ENCODE results near the gene RAB27B.

Gene RAB27B

GRCh38 chr18:54871231-54871630 lies 43.0 kb downstream of the RAB27B start:
- no peak for DNase-seq

- no peak for DNase-seq
These were observed 44.4 kb downstream of the RAB27B start for GRCh38 chr18:54872681-54873080.

- no peak for DNase-seq
These were observed 45.6 kb downstream of the RAB27B start for GRCh38 chr18:54873884-54874255.

DNA sequence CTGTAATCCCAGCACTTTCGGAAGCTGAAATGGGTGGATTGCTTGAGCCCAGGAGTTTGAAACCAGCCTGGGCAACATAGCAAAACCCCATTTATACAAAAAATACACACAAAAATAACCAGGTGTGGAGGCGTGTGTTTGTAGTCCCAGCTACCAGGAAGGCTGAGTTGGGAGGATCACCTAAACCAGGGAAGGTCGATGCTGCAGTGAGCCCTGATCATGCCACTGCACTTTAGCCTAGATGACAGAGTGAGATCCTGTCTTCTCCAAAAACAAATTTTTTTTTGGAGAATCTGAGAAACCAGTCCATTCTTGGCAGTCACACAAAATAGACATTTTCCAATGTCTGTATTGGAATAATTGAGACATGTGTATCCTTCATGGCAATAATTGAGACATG lies 46.8 kb downstream of the RAB27B start:
- no peak for DNase-seq

GRCh38 chr18:54877076-54877475 lies 48.8 kb downstream of the RAB27B start:
- peak; percentile 31 for DNase-seq

GRCh38 chr18:54878159-54878622 lies 49.9 kb downstream of the RAB27B start:
- DNase-seq, result no peak

- no peak for DNase-seq
These were observed 50.5 kb downstream of the RAB27B start for GRCh38 chr18:54878659-54879358.

GRCh38 chr18:54879691-54880090 lies 51.4 kb downstream of the RAB27B start:
- DNase-seq, result no peak

DNA sequence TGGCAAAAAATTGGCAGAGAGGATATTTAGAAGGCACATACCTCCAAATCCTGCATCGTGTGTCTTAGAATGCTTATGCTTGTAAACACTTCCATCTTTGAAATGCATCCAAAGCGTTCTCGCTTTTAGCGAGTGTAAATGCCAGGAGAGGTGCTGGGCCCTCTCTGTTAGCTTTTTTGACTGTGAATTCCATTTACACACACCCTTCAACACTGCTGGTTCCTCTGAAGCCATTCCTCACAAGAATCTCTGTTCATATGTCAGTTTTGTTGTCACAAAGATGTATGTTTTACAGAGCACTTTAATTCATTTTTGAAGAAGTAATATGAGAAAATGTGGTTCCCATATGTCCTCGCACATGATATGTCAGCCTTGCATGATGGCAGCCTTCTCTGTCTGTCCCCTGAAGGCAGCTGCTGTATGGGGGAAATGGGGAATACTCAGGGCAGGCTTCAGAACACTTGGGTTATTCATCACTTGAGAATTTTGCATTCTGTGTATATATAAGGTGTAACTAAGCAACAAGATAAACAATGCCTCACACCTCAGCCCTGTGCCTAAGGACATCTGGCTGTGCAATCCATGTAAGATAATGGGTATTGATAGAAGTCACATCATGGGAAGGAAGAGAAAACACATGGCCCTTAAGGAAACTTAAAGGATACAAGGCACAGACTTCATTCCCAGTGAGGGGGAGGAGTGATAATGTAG lies 52.3 kb downstream of the RAB27B start:
- DNase-seq, result peak; percentile 37

DNA sequence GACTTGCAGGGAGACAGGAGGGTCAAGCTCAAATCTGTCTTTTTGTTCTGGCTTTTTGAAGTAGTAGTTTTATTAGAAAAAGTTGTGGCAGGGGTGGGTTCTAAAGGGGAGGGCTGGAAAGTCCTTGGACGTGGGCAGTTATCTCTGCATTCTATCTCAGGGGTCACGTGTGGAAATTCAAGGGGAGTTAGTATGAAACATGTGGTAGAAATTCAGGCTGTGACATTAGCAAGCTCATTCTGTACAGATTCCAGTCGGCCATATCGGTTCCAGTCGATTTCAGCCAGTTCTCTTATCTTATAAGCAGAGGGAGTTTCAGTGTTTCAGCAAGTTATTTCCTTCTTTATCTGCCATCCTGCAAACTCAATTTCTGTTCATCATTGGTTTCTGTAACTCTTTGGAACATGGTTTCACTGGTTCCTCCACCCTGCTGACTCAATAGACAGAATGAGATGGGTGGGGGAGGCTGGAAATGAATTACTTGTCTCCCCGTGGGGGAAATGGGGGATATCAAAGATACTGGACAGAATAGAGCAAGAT lies 53.0 kb downstream of the RAB27B start:
- DNase-seq, result no peak

GRCh38 chr18:54882318-54882717 lies 54.0 kb downstream of the RAB27B start:
- no peak for DNase-seq

DNA sequence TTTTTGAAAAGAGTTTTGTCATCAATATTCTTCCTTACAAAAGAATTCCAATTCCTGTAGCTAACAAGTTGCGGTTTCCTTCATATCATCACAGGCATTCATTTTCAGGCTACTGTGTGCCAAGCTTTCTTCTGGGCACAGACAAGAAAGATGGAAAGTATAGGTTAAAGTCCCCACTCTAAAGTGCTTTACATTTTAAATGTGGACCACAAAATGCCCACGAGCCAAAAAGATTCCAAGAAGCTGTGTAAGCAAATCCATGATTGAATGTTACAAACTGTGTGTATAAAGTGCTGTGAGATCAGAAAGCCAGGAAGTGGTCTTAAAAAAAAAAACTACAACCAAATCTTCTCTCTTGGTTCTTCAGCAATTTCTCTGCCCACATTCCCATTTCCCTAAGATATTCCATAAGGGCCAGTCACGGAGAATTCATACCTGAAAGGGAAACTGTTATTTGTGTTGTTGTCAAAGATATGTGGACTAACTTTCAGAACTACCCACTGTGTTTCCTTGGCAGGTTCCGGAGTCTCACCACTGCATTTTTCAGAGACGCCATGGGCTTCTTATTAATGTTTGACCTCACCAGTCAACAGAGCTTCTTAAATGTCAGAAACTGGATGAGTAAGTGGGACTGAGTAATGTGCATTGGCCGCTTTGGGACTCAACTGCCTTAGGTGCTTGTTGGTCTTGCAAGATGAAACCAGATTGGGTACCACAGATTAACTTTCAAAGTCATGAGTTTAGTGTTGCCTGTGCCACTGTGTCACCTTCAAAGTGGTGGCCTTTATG lies 55.7 kb downstream of the RAB27B start:
- DNase-seq, result no peak

GRCh38 chr18:54888378-54888777 lies 60.1 kb downstream of the RAB27B start:
- DNase-seq, result no peak

DNA sequence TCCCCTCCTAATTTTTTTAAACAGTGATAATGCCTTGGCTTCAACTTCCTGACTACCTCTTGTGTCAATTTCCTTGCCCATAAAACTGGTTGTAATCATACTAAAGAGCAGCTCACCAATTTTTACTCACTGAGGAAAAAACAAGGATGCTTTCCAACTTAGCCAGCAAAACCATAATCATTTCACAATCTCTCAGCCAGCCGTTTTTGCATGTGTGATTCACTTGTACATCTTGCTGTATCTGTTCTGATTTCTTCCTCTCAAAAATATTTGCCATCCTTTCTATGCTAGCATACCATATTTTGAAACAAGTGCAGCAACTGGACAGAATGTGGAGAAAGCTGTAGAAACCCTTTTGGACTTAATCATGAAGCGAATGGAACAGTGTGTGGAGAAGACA lies 60.7 kb downstream of the RAB27B start:
- no peak for DNase-seq

- DNase-seq, result no peak
These were observed 71.2 kb downstream of the RAB27B start for GRCh38 chr18:54899500-54899899.

DNA sequence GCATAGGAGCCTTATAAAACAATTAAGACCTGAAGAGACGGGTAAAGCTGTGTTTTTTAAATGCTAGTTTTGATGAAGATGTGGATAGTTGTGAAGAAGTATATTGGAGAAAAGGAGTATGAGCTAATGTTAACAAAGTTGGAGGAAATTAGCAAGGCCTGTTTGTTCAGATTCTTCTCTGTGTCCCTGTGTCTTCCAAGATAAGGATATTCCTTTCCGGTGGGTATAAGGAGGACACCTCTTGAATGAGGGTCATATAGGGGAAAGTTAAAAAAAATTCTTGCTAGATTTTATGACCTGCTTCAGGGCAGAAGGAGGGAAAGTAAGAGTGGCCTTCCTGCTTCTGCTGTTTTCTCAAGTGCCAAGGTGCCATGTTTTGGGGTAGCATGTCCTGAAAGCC lies 72.0 kb downstream of the RAB27B start:
- no peak for DNase-seq

DNA sequence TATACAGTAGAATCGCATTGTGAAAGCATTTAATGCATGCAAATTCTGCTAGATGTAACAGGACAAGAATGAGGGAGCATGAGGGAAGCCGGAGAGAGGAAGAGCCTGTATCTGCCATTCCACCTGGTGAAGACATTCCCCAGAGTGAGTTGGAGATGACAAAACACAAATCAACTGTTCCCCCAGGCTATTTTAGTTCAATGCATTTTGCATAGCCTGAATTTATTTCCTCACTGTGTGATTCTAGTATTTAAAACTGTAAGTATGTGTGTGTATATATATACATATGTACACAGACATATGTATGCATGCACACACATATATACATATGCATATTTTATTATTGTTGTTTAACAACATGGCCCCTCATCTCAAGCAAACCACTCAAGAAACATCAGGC lies 76.3 kb downstream of the RAB27B start:
- no peak for DNase-seq

DNA sequence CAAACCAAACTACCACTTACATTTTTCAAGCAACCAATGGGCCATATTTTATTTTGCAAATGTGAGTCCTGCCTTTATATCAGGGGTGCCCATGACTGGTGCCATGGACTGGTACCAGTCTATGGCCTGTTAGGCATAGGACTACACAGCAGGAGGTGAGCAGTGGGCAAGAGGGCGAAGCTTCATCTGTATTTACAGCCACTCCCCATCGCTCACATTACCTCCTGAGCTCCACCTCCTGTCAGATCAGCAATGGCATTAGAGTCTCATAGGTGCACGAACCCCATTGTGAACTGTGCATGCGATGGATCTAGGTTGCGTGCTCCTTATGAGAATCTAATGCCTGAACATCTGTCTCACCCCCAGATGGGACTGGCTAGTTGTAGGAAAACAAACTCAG lies 77.4 kb downstream of the RAB27B start:
- DNase-seq, result no peak

DNA sequence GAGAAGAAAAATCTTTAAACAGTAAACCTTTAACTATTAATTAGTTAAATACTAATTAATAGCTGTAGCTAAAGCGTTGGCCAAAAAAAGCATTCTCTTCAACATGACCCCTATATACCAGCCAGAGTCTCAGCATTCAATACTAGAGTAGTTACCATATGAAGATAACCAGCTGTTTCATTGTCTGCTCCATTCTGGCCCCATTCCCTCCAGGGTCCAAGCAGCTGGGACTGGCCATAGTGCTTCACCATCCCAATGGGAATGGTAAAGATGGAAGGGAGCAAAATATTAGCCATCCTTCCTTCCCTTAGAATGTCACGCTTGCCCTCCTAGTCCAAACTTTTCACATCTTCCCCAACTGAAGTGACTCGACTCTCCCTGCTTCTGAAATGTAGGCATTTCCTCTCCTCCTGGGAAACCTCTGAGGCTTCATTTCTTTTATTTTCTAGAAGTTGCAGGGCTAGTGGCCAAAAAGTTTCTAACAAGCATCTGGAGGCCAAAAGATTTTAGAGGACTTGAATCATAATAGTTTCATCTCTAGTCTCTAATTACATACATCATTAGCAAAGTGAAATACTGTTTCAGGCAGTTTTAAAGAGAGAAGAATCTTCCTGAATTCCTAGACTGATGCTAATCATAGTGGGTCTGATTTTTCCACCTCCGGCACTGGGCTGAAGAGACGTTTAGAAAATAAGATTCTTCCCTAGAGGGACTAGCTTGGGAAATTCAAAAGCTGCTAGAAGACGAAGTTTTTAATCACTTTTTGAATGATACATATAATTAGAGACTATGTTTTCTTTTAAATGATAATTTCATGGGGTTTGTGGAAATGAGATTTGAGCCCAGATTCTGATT lies 78.3 kb downstream of the RAB27B start:
- peak; percentile 12 for DNase-seq

- no peak for DNase-seq
These were observed 81.3 kb downstream of the RAB27B start for GRCh38 chr18:54909538-54909937.

DNA sequence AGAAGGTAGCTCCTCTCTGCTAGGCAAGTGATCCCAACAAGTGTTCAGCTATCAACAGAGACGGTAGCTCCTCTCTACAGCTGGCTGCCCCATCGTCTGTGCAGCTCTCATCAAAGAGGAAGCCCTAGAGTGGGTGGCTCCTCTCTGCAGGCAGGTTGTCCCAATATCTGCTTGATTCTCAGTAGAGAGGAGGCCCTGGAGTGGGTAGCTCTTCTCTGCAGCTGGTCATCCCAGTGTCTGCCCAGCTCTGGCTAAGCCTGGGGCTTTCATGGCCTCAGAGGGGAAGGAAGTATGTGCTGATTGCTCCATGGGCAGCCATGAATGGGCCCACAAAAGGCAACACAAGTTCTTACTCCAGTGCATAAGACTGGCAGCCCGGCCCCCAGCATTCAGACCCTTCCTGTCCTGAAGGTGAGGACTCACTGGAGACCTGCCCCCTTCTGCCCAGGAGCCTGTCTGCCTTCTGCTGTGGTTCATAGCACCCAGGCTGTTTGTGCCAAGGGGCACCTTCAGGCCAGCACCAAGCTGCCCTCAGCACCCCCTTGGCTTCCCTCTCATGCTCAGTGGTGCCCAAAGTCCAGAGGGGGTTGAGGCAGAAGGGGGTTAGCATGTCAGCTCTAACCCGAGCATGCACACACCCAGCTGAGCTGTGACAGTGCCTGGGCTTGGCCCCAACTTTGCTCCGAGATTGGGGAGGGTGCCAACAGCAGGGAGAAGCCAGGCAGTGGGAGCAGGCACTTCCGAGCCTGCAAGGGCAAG lies 82.1 kb downstream of the RAB27B start:
- DNase-seq, result no peak

GRCh38 chr18:54911551-54911950 lies 83.3 kb downstream of the RAB27B start:
- no peak for DNase-seq

Data from fibroblast of skin of scalp (primary cell).